Measurements from ENCODE around the gene DROSHA. TPM values are rescaled to one million over a fixed set of nuclear protein-coding genes. Genes with fewer than 3 reads are reported as not detected.
A peak's percentile ranks its signal among the peaks of the same experiment; 100 is the strongest.

The DROSHA gene
- total RNA-seq, 1 donor from 2014 or later: 50.1 TPM

DNA sequence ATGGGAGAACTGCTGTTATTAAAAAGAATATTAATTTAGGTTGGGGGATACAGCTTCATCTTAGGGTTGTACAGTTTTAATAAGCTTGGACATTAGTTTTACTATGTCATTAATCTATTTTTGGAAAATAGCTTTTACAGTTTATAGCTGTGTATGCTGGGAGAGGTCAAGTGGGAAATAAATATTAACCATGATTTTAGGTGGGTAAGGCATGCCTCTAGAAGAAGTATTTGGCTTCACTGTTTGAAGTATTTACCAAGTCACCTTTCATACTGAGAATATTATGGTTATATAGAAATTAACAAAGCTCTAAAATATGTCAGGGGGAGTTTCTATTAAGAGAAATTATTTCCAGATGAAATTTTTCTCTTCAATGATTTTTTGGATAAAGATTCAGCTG is 5.5 kb upstream of the DROSHA start:
- no peaks in the 10 kb centered on the region for H3K36me3 ChIP-seq (ENCODE audit: control insufficient read depth, insufficient read depth, low read length)
- H3K4me3 ChIP-seq (ENCODE audit: low read depth, low read length): no peak overlapping the region
- no peaks in the 10 kb centered on the region for H3K27me3 ChIP-seq (ENCODE audit: control insufficient read depth, insufficient read depth, low read length)
- TF ChIP-seq, protein P1, sequence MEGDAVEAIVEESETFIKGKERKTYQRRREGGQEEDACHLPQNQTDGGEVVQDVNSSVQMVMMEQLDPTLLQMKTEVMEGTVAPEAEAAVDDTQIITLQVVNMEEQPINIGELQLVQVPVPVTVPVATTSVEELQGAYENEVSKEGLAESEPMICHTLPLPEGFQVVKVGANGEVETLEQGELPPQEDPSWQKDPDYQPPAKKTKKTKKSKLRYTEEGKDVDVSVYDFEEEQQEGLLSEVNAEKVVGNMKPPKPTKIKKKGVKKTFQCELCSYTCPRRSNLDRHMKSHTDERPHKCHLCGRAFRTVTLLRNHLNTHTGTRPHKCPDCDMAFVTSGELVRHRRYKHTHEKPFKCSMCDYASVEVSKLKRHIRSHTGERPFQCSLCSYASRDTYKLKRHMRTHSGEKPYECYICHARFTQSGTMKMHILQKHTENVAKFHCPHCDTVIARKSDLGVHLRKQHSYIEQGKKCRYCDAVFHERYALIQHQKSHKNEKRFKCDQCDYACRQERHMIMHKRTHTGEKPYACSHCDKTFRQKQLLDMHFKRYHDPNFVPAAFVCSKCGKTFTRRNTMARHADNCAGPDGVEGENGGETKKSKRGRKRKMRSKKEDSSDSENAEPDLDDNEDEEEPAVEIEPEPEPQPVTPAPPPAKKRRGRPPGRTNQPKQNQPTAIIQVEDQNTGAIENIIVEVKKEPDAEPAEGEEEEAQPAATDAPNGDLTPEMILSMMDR (IDR thresholded peaks at IDR 0.05; ENCODE audit: insufficient read depth, low read length, poor library complexity, severe bottlenecking): no peak
- no peak for DNase-seq (ENCODE audit: low read depth)

DNA sequence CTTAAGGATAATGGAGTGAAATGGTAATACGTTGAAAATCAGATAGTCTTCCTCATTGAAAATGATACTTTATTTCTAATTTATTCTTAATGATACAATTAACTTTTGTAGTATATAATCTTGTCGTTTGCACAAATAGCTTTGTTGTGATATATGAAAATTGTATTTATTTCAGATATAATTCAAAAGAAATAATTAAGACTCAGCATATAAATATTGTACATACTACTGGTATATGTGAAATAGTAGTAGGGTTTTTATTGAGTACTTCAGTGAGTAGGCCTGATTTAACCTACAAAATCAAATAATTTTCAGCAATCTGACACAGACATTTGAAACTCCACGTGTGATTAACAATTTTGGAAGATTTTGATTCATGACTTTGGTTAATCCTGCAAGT is 5.0 kb upstream of the DROSHA start:
- no peak for DNase-seq (ENCODE audit: low read depth)
- H3K36me3 ChIP-seq (ENCODE audit: control insufficient read depth, insufficient read depth, low read length): no peaks in the 10 kb centered on the region
- H3K27me3 ChIP-seq (ENCODE audit: control insufficient read depth, insufficient read depth, low read length): no peaks in the 10 kb centered on the region
- TF ChIP-seq, protein P1 (IDR thresholded peaks at IDR 0.05; ENCODE audit: insufficient read depth, low read length, poor library complexity, severe bottlenecking): no peak
- no peak overlapping the region for H3K4me3 ChIP-seq (ENCODE audit: low read depth, low read length)

DNA sequence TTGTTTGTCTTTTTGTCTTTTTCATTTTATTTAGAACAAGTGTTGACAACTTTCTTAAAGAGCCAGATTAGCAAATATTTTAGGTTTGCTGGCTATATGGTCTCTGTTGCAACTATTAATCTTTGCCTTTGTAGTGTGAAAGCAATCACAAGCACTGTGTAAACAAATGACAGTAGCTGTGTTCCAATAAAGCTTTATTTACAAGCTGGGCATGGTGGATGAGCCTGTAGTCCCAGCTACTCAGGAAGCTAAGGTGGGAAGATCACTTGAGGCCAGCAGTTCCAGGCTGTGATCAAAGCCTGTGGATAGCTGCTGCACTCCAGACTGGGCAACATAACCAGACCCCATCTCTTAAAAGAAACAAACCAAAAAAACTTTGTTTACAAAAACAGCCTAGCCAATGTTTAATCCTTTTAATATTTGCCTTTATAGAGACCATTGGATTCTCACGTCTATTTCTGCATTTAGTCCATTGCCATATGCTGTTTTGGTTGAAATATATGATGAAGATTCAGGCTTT is 2.7 kb upstream of the DROSHA start:
- Histone ChIP-seq H3K27me3 (ENCODE audit: control insufficient read depth, insufficient read depth, low read length) (no peaks in the 10 kb centered on the region), H3K36me3 (ENCODE audit: control insufficient read depth, insufficient read depth, low read length) (no peaks in the 10 kb centered on the region), H3K4me3 (ENCODE audit: low read depth, low read length) (no peak overlapping the region)
- no peak for DNase-seq (ENCODE audit: low read depth)
- TF ChIP-seq, protein P1 (IDR thresholded peaks at IDR 0.05; ENCODE audit: insufficient read depth, low read length, poor library complexity, severe bottlenecking): no peak

DNA sequence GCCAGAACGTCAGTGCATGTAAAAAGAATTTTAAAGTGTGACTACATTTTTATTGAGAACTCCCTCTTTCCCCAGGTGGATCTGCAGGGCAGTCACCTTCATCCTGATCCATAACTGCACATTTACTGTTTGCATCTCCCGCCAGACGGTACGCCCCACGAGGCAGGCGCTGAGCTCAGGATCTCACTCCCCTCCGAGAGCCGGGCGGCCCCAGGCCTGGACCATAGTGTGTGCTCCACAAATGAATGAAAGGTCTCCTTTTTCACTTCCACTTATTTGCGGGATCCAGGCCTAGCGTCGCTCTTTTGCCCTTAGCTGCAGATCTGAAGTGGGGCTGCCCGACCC is 378 bp downstream of the DROSHA start:
- no peak for DNase-seq (ENCODE audit: low read depth)
- H3K27me3 ChIP-seq (ENCODE audit: control insufficient read depth, insufficient read depth, low read length): no peaks in the 10 kb centered on the region
- TF ChIP-seq, protein P1 (IDR thresholded peaks at IDR 0.05; ENCODE audit: insufficient read depth, low read length, poor library complexity, severe bottlenecking): no peak
- peak overlapping the region; percentile 91 for H3K4me3 ChIP-seq (ENCODE audit: low read depth, low read length)
- no peaks in the 10 kb centered on the region for H3K36me3 ChIP-seq (ENCODE audit: control insufficient read depth, insufficient read depth, low read length)

DNA sequence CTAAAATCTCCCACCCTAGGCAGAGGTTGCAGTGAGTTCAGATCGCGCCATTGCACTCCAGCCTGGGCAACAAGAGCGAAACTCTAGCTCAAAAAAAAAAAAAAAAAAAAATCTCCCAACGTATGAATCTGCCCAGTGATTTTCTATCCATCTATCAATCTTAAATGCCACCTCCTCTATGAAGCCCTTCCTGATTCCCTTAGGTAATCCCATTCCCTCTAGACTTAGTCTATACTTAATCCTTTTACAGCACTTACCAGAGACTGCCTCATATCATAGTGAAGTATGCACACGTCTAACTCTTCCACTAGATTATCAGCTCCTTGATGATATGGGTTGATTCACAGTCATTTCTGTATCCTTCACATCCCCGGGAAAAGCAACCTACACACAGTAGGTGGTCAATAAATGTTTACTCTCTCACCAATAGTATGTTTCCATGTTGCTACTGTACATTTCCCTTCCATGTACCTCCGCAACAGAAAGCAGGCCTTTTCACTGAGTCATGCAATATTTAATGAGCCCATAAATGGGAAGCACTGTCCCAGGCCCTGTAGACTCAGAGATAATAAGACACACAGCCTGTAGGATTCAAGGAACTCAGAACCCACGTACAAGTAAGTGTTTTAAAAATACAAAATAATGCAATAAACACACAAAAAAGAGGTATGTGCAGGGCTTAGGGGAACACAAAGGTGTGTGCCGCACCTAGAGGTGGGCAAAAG is 1.2 kb downstream of the DROSHA start:
- no peak for DNase-seq (ENCODE audit: low read depth)
- TF ChIP-seq, protein P1 (IDR thresholded peaks at IDR 0.05; ENCODE audit: insufficient read depth, low read length, poor library complexity, severe bottlenecking): no peak
- Histone ChIP-seq H3K27me3 (ENCODE audit: control insufficient read depth, insufficient read depth, low read length) (no peaks in the 10 kb centered on the region), H3K36me3 (ENCODE audit: control insufficient read depth, insufficient read depth, low read length) (no peaks in the 10 kb centered on the region), H3K4me3 (ENCODE audit: low read depth, low read length) (peak overlapping the region; percentile 91)

DNA sequence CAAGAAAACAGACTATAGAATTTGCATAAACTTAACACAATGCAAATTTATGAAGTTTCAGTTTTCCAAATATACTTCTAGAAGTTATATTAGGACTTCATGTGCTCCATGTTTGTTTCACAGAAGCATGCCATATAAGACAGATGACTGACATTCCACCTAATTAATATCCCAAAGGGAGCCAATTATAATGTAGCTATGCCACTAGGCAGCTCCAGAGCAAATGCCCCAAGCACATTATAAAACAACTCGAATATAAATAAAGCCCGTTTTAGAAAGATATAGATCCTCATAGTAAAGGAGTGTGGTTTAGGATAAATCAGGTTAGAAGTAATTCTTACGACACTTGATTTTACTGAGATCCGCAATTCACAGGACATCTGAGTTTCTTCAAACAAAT is 8.9 kb downstream of the DROSHA start:
- H3K36me3 ChIP-seq (ENCODE audit: control insufficient read depth, insufficient read depth, low read length): no peaks in the 10 kb centered on the region
- no peak for DNase-seq (ENCODE audit: low read depth)
- TF ChIP-seq, protein P1 (IDR thresholded peaks at IDR 0.05; ENCODE audit: insufficient read depth, low read length, poor library complexity, severe bottlenecking): no peak
- H3K27me3 ChIP-seq (ENCODE audit: control insufficient read depth, insufficient read depth, low read length): no peaks in the 10 kb centered on the region
- no peak overlapping the region for H3K4me3 ChIP-seq (ENCODE audit: low read depth, low read length)

All from kidney epithelial cell (primary cell).